ENCODE measurements around the gene OR6T1. TPM values are rescaled to one million over a fixed set of nuclear protein-coding genes. Genes with fewer than 3 reads are reported as not detected.

OR6T1 gene, protein sequence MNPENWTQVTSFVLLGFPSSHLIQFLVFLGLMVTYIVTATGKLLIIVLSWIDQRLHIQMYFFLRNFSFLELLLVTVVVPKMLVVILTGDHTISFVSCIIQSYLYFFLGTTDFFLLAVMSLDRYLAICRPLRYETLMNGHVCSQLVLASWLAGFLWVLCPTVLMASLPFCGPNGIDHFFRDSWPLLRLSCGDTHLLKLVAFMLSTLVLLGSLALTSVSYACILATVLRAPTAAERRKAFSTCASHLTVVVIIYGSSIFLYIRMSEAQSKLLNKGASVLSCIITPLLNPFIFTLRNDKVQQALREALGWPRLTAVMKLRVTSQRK
- total RNA-seq (ENCODE audit: insufficient read depth, low replicate concordance) = 1.2 TPM

DNA sequence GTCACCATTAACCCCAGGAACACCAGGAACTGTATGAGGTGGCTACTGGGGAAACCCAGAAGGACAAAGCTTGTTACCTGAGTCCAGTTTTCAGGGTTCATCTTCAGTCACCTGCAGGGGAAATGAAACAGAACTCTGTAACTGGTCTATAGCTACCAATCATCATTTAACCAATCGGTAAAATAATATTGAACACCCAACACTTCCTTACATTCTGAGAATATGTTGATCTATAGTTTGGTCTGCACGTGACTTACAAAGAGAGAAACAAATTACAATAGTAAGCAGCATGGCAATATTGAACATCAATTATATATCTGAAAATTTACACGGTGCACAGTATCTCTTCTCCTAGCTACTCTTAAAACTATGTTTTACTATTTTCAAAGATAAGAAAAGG lies at the start of gene OR6T1:
Gene OR6T1, minus strand, starts transcription at position 101 of the 400 bp plus-strand sequence. Its CDS starts 0 bp downstream, at position 101.
- no peak for DNase-seq (ENCODE audit: low spot score)

DNA sequence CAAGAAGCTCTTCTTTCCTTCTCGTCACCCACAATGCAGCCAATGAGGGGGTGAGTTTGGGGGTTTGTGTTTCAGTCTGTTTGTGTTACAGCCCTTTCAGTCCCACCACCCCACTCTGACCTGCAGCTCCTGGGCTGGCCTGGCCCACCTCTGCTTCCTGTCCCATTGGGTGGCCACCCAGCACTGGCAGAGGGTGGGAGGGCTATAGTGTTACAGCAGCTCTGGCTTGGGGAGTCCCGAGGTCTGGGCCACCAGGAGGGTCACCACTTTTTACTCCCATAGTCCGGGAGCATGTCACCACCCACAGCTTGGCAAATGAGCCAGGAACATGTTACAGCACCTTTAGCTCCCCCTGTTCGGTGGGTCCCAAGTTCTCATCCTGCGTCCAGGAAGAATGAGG lies 35.7 kb upstream of the OR6T1 start:
- no peak for DNase-seq (ENCODE audit: low spot score)

DNA sequence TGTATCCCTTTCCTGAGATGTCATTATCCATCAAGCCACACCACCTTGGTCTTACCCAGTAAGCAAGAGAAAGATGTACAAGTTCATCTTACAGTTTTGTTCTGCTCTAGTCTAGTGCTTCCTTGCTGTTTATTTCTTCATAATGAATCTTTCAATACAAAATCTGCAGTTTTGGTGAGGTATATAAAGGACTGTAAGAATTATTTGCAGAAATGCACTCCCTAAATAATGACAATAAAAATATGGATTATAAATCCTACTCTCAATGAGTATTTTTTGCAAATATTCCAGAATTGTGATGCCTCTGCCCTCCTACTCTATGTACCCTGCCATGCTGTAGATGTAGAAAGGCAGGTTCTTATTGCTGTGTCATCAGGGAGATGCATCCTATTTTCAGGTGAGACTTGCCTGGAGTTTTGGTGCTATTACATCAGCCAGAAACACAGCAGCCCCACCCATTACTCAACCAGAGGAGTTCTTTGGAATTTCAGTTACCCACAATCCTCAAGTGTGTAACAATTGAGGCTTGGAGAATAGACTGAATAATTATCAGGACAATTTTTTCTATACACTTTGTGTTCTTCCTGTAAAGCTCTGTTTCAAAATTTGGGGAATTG lies 34.2 kb upstream of the OR6T1 start, which contains the start of gene OR10S1:
Gene OR10S1, minus strand, starts transcription at position 51 of the 617 bp plus-strand sequence. CDS start 117 bp downstream, outside the sequence.
- no peak for DNase-seq (ENCODE audit: low spot score)

DNA sequence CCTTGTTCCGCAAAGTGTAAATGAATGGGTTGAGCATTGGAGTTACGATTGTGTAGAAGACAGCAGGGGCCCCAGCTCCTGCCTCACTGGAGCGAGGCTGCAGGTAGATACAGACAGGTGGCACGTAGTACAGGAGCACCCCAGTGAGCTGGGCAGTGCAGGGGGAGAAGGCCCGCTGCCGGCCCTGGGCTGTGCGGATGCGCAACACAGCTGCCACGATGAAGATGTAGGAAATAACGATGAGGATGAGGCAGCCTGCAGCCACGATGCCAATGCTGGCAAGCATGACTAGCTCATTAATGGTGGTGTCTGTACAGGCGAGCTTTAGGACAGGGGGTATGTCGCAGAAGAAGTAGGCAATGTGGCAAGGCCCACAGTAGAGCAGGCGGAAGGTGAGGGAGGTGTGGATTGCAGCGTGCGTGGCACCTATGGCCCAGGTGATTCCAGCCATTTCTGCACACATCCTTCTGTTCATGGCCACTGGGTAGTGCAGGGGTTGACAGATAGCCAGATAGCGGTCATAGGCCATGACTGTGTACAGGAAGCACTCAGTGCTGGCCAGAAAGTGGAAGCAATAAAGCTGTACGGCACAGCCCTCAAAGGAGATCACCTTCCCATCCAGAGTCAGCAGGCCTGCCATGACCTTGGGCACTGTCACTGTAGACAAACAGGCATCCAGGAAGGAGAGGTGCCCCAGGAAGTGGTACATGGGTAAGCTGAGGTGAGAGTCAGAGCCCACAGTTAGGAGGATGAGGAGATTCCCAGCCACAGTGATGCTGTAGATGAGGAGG lies 33.3 kb upstream of the OR6T1 start:
- no peak for DNase-seq (ENCODE audit: low spot score)

DNA sequence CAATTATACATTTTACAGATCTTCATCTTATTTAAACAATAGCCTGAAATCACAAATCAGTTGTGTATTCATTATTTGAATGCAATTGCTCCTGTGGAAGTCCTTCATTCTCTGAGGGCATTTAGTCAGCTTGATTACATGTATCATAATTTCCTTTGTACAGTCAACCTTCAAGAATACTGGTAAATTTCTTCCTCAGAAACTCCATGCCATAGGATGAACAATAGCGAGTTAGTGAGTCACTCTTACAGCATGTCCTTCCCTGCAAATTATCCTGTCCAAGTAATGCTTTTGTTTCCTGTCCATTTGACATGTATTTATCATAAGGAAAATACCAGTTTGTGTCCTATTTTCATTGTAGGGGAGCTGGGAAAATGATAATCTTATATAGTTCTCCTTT lies 30.2 kb upstream of the OR6T1 start:
- no peak for DNase-seq (ENCODE audit: low spot score)

DNA sequence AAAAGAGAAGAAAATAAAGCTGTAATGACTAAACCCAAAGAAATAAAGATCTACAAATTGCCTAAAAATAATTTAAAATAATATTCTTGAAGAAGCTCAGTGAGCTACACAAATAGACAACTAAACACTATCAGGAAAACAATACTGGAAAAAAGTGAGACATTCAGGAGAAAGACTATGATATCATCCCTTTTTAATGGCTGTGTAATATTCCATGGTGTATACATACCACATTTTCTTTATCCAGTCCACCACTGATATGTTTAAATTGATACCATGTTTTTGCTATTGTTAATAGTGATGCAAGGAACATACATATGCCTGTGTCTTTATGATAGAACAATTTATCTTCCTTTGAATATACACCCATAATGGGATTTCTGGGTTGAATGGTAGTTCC lies 13.1 kb upstream of the OR6T1 start:
- DNase-seq (ENCODE audit: low spot score) = no peak

DNA sequence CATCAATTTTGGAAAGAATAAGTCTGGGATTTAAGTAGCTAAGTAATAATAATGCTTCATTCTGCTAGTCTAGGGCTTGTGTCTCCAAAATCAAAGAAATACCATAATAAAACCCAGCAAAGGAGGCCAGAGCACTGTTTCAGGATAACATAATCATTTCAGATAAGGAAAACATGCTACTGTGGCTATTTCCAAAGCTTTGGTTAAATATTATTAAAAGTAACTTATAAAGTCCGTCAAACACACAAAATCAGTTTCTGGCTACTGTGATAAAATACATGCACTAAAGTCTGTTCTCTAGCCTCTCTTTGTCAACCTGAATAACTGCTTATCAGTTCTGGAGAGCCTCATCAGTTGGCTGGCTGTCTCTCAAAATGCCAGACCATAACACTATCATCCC lies 1.5 kb upstream of the OR6T1 start:
- DNase-seq (ENCODE audit: low spot score) = peak; percentile 54

DNA sequence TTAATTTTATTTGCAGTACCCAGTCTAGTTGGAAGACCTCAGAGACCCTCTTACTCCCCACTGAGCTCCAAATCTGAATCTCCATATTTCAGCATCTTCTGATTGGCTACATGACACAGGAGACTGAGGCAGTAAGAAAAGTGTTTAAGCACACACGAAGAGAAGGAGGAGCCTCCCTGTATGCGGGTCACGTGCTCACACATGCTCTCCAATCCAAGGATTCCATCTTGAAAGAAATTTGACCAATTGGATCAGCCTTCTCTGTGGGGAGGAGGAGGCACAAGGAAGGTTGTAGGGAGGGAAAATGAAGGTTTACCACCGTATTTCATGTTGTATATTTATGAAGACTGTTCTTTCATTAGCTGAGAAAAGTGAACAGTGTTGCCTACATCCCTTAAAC lies 1.2 kb downstream of the OR6T1 start:
- DNase-seq (ENCODE audit: low spot score) = no peak

DNA sequence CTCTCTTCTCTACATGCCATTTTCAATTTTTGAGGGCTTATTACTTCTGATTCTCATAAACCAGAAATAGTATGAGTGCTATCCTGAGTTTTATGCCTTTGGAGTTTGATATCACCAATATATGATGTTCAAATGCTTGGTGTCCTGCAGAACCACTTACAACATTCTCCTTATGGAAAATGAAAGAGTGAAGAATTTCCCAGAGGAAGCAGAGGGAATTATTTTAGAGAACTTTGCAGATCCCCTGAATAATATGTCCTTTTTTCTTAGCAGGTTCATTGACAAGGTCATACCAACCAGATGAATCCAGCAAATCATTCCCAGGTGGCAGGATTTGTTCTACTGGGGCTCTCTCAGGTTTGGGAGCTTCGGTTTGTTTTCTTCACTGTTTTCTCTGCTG lies 4.3 kb downstream of the OR6T1 start, which contains the start of gene OR4D5:
Gene OR4D5, plus strand, starts transcription at position 301 of the 400 bp plus-strand sequence. Its CDS starts 0 bp downstream, at position 301.
- DNase-seq (ENCODE audit: low spot score) = no peak

DNA sequence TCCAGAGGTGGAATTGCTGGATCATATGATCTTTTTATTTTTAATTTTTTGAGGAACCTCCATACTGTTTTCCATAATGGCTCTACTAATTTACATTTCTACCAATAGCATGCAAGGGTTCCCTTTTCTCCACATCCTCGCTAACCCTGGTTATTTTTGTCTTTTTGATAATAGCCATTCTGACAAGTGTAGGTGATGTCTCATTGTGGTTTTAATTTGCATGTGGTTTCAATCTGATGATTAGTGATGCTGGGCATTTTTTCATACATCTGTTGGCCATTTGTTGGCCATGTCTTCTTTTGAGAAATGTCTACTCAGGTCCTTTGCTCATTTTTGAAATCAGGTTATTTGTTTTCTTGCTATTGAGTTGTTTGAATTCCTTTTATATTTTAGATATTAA lies 19.6 kb downstream of the OR6T1 start:
- no peak for DNase-seq (ENCODE audit: low spot score)

DNA sequence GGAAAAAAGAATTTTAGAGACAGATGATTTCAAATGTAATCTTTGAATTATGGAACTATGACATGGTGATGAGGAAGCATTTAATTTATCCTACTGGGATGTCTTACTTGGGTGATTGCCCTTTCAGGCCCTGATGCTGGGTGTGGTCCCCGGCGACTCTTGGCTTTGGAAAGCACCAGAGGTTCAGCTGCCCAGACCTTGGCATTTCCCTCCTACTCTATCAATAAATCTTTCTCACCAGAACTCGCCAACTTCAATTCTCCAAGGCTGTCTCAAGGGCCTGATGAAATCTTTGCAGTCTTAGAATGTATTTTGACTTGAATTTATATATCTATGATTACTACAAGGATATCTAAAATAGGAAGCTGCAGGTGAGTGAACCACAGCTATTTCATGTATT lies 22.7 kb downstream of the OR6T1 start:
- no peak for DNase-seq (ENCODE audit: low spot score)

DNA sequence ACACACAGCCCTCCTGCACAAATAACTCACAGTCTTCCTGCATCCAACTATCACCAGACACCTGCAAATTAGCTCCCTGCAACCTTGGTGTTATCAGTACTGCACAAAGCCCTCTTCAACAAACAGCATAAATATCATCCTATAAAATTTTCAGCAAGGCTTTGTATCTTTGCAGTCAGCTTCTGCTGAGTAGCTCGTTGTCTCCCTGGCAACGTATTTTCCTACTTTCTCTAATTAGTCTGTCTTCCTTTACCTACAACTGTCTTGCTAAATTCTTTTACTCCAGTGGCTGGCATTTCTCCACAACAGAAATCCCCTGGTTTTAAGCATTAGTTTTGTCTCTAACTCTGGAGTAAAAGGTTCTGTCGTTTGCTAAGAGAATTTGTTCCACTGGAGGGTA lies 37.8 kb downstream of the OR6T1 start:
- peak; percentile 18 for DNase-seq (ENCODE audit: low spot score)

DNA sequence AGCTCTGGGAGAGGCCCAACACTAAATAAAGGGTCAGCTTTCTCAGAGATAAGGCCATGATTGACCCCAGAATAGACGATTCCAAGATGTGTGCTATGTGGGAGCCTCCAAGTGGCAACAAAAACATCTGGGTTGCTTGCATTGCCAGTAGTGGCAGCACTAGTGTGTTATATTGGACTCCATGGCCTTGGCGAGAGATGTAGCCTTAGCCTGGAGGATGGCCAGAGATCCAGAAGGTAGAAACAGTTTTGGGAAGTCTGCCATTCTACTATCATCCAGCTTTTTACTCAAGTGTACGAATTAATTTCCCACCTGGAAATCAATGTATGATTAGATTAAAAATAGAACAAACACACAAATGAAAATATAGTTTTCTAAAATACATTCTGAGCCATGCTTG lies 38.7 kb downstream of the OR6T1 start:
- no peak for DNase-seq (ENCODE audit: low spot score)

DNA sequence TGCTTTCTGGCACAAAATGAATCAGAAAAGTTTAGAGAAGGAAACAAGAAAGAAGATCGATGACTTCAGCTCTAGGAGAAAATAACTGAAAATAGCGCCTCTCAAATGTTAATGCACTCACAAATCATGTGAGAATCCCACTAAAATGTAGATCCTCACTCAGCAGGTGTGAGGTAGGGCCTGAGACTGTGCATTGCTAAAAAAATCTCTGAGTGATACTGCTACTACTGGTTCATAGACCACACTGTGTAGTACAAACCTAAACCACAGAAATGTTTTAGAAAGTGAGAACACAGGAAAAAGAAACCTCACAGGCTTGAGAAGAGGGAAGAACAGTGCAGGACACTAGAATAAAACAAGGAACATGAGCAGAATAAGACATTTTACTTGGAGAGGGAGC lies 39.7 kb downstream of the OR6T1 start:
- no peak for DNase-seq (ENCODE audit: low spot score)

DNA sequence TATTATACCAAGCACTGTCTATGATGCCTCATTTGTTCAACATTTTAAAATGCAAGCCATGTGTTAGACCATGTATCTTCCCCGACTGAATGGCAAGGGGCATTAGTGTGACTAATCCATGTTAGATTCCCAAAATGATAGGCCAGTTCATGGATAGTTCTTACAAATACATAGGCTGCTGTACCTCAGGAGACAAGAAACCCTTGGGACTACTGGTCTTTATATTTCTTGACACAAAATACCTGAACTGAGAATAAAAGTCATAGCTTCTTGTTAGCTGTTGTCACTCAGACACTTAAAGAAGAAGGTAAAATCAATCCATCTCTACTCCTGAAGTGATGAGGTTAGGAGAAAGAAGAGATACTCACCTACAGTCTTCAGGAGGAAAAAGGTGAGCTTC lies 41.8 kb downstream of the OR6T1 start, which contains the start of gene OR8D4:
Gene OR8D4, plus strand, starts transcription at position 301 of the 400 bp plus-strand sequence. CDS start 4,265 bp downstream, outside the sequence.
- DNase-seq (ENCODE audit: low spot score) = no peak

DNA sequence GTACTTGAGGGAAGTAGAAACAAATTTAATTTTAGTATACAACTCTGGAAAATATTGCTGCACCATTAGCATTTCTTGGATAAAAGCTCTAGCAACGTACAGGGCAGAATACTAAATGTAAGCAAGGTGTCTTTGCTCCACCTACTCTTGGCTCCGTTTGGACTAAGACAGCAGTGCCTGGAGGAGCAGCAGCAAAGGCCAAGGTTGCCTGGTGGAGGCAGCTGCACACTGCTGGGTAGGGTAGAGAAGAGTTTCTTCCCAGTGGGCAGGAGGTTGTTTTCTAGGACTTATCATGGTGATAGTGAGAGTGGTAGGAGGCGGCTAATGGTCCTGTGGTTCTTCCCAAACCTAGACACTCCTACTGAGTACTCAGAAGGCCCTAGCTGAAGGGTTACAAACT lies 43.8 kb downstream of the OR6T1 start:
- DNase-seq (ENCODE audit: low spot score) = no peak

Other genes starting within 250 kb of the OR6T1 start
- 9.1 TPM for gene ZNF202, start 202.2 kb downstream of the OR6T1 start, total RNA-seq (ENCODE audit: insufficient read depth, low replicate concordance)
- 1.7 TPM for gene OR6X1, start 189.3 kb downstream of the OR6T1 start, total RNA-seq (ENCODE audit: insufficient read depth, low replicate concordance)
- not detected for gene OR6M1, start 137.5 kb downstream of the OR6T1 start, total RNA-seq (ENCODE audit: insufficient read depth, low replicate concordance)
- gene TMEM225, start 58.2 kb downstream of the OR6T1 start, total RNA-seq (ENCODE audit: insufficient read depth, low replicate concordance) = 1.7 TPM
- gene OR8D4, start 41.7 kb downstream of the OR6T1 start, total RNA-seq (ENCODE audit: insufficient read depth, low replicate concordance) = 2.4 TPM
- 7.2 TPM for gene OR4D5, start 4.2 kb downstream of the OR6T1 start, total RNA-seq (ENCODE audit: insufficient read depth, low replicate concordance)
- gene OR10S1, start 33.9 kb upstream of the OR6T1 start, total RNA-seq (ENCODE audit: insufficient read depth, low replicate concordance) = 2.2 TPM
- 1.9 TPM for gene OR10G6, start 51.3 kb upstream of the OR6T1 start, total RNA-seq (ENCODE audit: insufficient read depth, low replicate concordance)
- 2.4 TPM for gene OR10G4, start 69.2 kb upstream of the OR6T1 start, total RNA-seq (ENCODE audit: insufficient read depth, low replicate concordance)
- 5.3 TPM for gene OR10G9, start 79.2 kb upstream of the OR6T1 start, total RNA-seq (ENCODE audit: insufficient read depth, low replicate concordance)
- gene OR10G8, start 83.0 kb upstream of the OR6T1 start, total RNA-seq (ENCODE audit: insufficient read depth, low replicate concordance) = not detected
- gene OR10G7, start 97.5 kb upstream of the OR6T1 start, total RNA-seq (ENCODE audit: insufficient read depth, low replicate concordance) = 4.1 TPM
- gene VWA5A, start 171.6 kb upstream of the OR6T1 start, total RNA-seq (ENCODE audit: insufficient read depth, low replicate concordance) = 19.7 TPM
- 0.24 TPM for gene OR10D3, start 239.5 kb upstream of the OR6T1 start, total RNA-seq (ENCODE audit: insufficient read depth, low replicate concordance)

All from umbilical cord (tissue), 2 donors.